AG04450 (cell line): ENCODE results near the gene DNAH3. TPM values are rescaled to one million over a fixed set of nuclear protein-coding genes. Genes with fewer than 3 reads are reported as not detected.

ENCODE experiments used
- CTCF ChIA-PET: fragments of 300-600, 350-600 bp; formaldehyde crosslinking; extraction: SDS; loops from one replicate; lab custom pipeline; 2022; ENCODE audit warnings: antibody characterized with exemption, inconsistent platforms; lab: Charles Lee
- POLR2A ChIA-PET: fragments of 350-600 bp; formaldehyde crosslinking; extraction: SDS; loops from one replicate; lab custom pipeline; 2021; ENCODE audit warnings: antibody characterized with exemption, inconsistent platforms; lab: Yijun Ruan, JAX
- DNase-seq: peaks from one replicate; pipeline ENCODE4 v3.0.0-alpha.2; 2011; ENCODE audit warnings: low read depth, low spot score
- H3K27ac ChIP-seq: one replicate; pipeline ENCODE4 v1.5.1; 2012; ENCODE audit warnings: low read depth, low read length, control low read depth
- H3K27me3 ChIP-seq: one replicate; pipeline ENCODE4 v1.6.0; 2012; ENCODE audit warnings: low read length; ENCODE audit not compliant: control insufficient read depth, insufficient read depth
- H3K4me3 ChIP-seq: 2 replicates; pipeline ENCODE4 v1.5.1; 2011; ENCODE audit warnings: mild to moderate bottlenecking, low read depth, low read length, control low read depth
- H3K9me3 ChIP-seq: 2 replicates; pipeline ENCODE4 v1.5.1; 2012; ENCODE audit warnings: low read length; ENCODE audit not compliant: control insufficient read depth, insufficient read depth
- CTCF ChIP-seq: IDR thresholded peaks from 2 replicates; pipeline ENCODE4 v1.5.1; 2011; ENCODE audit warnings: low read depth, low read length, control low read depth, inconsistent platforms
- polyA plus RNA-seq: library from polyadenylated mRNA; depleted of rRNA; stranded (reverse); fragments of >200 nt; gene quantifications from 2 replicates; pipeline ENCODE4 v1.2.3, GENCODE V29; 2011

The DNAH3 gene
- polyA plus RNA-seq, 1 experiment, result not detected

GRCh38 chr16:20968765-20969164, 181.9 kb downstream of the DNAH3 start:
- no peak overlapping the region for H3K27ac ChIP-seq
- DNase-seq, result no peak
- ChIA-PET POLR2A (no interaction called here), CTCF (no interaction called here)
- peaks cover 3% of the 10 kb centered on the region for H3K9me3 ChIP-seq
- no peak for TF ChIP-seq CTCF
- H3K4me3 ChIP-seq, result no peak overlapping the region
- peaks cover 4% of the 10 kb centered on the region for H3K27me3 ChIP-seq

GRCh38 chr16:20960899-20961298, 189.7 kb downstream of the DNAH3 start:
- no peak overlapping the region for H3K4me3 ChIP-seq
- peaks cover 3% of the 10 kb centered on the region for H3K9me3 ChIP-seq
- H3K27me3 ChIP-seq, result peaks cover 3% of the 10 kb centered on the region
- TF ChIP-seq CTCF, result no peak
- CTCF ChIA-PET, result no interaction called here
- H3K27ac ChIP-seq, result no peak overlapping the region
- DNase-seq, result no peak
- POLR2A ChIA-PET, result no interaction called here

GRCh38 chr16:20957153-20957552, 193.5 kb downstream of the DNAH3 start:
- CTCF ChIA-PET, result interaction anchor here (0.7 to 1.4 kb wide), 2 partner anchors 44 to 107 kb away, joined by 3 read pairs; no protein-coding TSS in a partner anchor
- Histone ChIP-seq H3K4me3 (no peak overlapping the region), H3K9me3 (no peaks in the 10 kb centered on the region), H3K27me3 (peaks cover 3% of the 10 kb centered on the region), H3K27ac (no peak overlapping the region)
- POLR2A ChIA-PET, result no interaction called here
- no peak for TF ChIP-seq CTCF
- DNase-seq, result no peak

GRCh38 chr16:20956319-20956718, 194.3 kb downstream of the DNAH3 start:
- no peak overlapping the region for H3K27ac ChIP-seq
- no peak for TF ChIP-seq CTCF
- peaks cover 3% of the 10 kb centered on the region for H3K27me3 ChIP-seq
- DNase-seq, result no peak
- ChIA-PET POLR2A (no interaction called here), CTCF (interaction anchor here (1.4 kb wide), 1 partner anchor 107 kb away, joined by 3 read pairs; no protein-coding TSS in a partner anchor)
- H3K9me3 ChIP-seq, result no peaks in the 10 kb centered on the region
- H3K4me3 ChIP-seq, result no peak overlapping the region

GRCh38 chr16:20954574-20954973, 196.1 kb downstream of the DNAH3 start:
- ChIA-PET CTCF (no interaction called here), POLR2A (no interaction called here)
- Histone ChIP-seq H3K27me3 (no peaks in the 10 kb centered on the region), H3K4me3 (no peak overlapping the region), H3K9me3 (no peaks in the 10 kb centered on the region), H3K27ac (no peak overlapping the region)
- no peak for TF ChIP-seq CTCF
- no peak for DNase-seq
